Measurements from ENCODE around the gene RDM1.

RDM1 gene

GRCh38 chr17:35931794-35932425 is 1.3 kb upstream of the RDM1 start:
- no peak for DNase-seq

GRCh38 chr17:35927714-35928113 is 2.9 kb downstream of the RDM1 start:
- DNase-seq = no peak

- no peak for DNase-seq
Measured at GRCh38 chr17:35923609-35924114, 6.9 kb downstream of the RDM1 start.

- no peak for DNase-seq
Measured at GRCh38 chr17:35920229-35920628, 10.3 kb downstream of the RDM1 start.

- DNase-seq = no peak
Measured at GRCh38 chr17:35918665-35919064, 11.9 kb downstream of the RDM1 start.

GRCh38 chr17:35917519-35918213 is 12.9 kb downstream of the RDM1 start:
- no peak for DNase-seq

GRCh38 chr17:35915153-35915964 is 15.2 kb downstream of the RDM1 start:
- no peak for DNase-seq

GRCh38 chr17:35914354-35914753 is 16.2 kb downstream of the RDM1 start:
- no peak for DNase-seq

GRCh38 chr17:35913609-35914008 is 17.0 kb downstream of the RDM1 start:
- no peak for DNase-seq

GRCh38 chr17:35912942-35913341 is 17.6 kb downstream of the RDM1 start:
- no peak for DNase-seq

- no peak for DNase-seq
Measured at GRCh38 chr17:35912339-35912912, 18.1 kb downstream of the RDM1 start.

- DNase-seq = no peak
Measured at GRCh38 chr17:35909408-35909807, 21.2 kb downstream of the RDM1 start.

- no peak for DNase-seq
Measured at GRCh38 chr17:35907691-35908090, 22.9 kb downstream of the RDM1 start.

GRCh38 chr17:35906926-35907637 is 23.5 kb downstream of the RDM1 start:
- no peak for DNase-seq

- DNase-seq = no peak
Measured at GRCh38 chr17:35906191-35906925, 24.2 kb downstream of the RDM1 start.

- DNase-seq = no peak
Measured at GRCh38 chr17:35903451-35903850, 27.1 kb downstream of the RDM1 start.

GRCh38 chr17:35901631-35902175 is 28.9 kb downstream of the RDM1 start:
- no peak for DNase-seq

- no peak for DNase-seq
Measured at GRCh38 chr17:35900708-35901480, 29.7 kb downstream of the RDM1 start.

- DNase-seq = no peak
Measured at GRCh38 chr17:35900280-35900679, 30.3 kb downstream of the RDM1 start.

- peak; percentile 39 for DNase-seq
Measured at GRCh38 chr17:35898283-35899070, 32.1 kb downstream of the RDM1 start.
